Psoas muscle (tissue), 8 donors: ENCODE results near the gene LBX2. TPM values are rescaled to one million over a fixed set of nuclear protein-coding genes. Genes with fewer than 3 reads are reported as not detected.
A peak's percentile ranks its signal among the peaks of the same experiment; 100 is the strongest.

ENCODE experiments used
- ATAC-seq, 4 donors: fragments of 200-7000 bp; cut with Tn5 transposase; one replicate each; pipeline ENCODE4 v1.9.1; 2020; ENCODE audit warnings: moderate library complexity in 3 of 4, mild to moderate bottlenecking in 2 of 4
- DNase-seq, 2 donors: peaks; one replicate each; pipeline ENCODE4 v3.0.0-alpha.2; 2020
- H3K27ac ChIP-seq: fragments of 200-600 bp; one replicate; pipeline ENCODE4 v1.8.0; 2022
- H3K27me3 ChIP-seq, 3 donors: fragments of 200-600 bp in 1 of 3; one replicate each; pipeline versions ENCODE4 v1.6.1 to v1.8.0; 2013 to 2022; ENCODE audit warnings: low read length in 2 of 3, mild to moderate bottlenecking in 2 of 3, moderate library complexity in 1 of 3; ENCODE audit not compliant: insufficient read depth in 3 of 3
- H3K36me3 ChIP-seq, 2 donors: fragments of 200-600 bp in 1 of 2; one replicate each; pipeline versions ENCODE4 v1.6.1 to v1.8.0; 2013 to 2022; ENCODE audit warnings: low read depth in 1 of 2, mild to moderate bottlenecking in 1 of 2, moderate library complexity in 1 of 2; ENCODE audit not compliant: insufficient read depth in 1 of 2
- H3K4me1 ChIP-seq: fragments of 200-600 bp; one replicate; pipeline ENCODE4 v1.8.0; 2022
- H3K4me3 ChIP-seq: fragments of 200-600 bp; one replicate; pipeline ENCODE4 v1.8.0; 2022; ENCODE audit warnings: mild to moderate bottlenecking
- H3K9me3 ChIP-seq: fragments of 200-600 bp; one replicate; pipeline ENCODE4 v1.8.0; 2022
- WGBS, 3 donors: extraction: QIAGEN DNeasy Blood & Tissue Kit; methylation state at CpG; one replicate each; pipeline versions ENCODE4 v1.1.6 to v1.1.7; 2013; 5-methylcytosine and 5-hydroxymethylcytosine counted together
- intact Hi-C, 2 donors: fragments of 100-400 bp; cut with DNase I; formaldehyde crosslinking; loops; one replicate each; pipeline versions ENCODE4 v1.11.0 to v1.14.2; 2022
- polyA plus RNA-seq, 3 donors: library from polyadenylated mRNA; stranded (reverse); fragments of 200-250 nt; gene quantifications; one replicate each; pipeline ENCODE4 v1.2.3, GENCODE V29; 2013
- total RNA-seq, 4 donors: library from RNA; stranded (reverse); fragmentation: NEBNext Ultra II Directional in 2 of 4; extraction: Animal tissue kit (Norgen Biotek cat#: 25700) in 2 of 4; gene quantifications; one replicate each; pipeline versions ENCODE4 v1.2.1 to v1.2.4, GENCODE V29; 2021 to 2023
- TF ChIP-seq, protein P1 (sequence below): fragments of 200-600 bp; IDR thresholded peaks from one replicate; pipeline ENCODE4 v1.8.0; 2022; ENCODE audit warnings: antibody characterized with exemption
- donor health status: healthy with polysubstance abuse.
- donor health status: DM: no; HTN: no; CAD: no; lungs with moderate emphysema.
- donor health status: Bipolar disorder and iron deficiency.
- donor health status: healthy.
- donor health status: DM: yes; HTN: yes; CAD: no.
- donor health status: DM: no; HTN: no; CAD: no.
- donor health status: DM: no; HTN: no; CAD: no.
- donor health status: DM: yes; HTN: yes; CAD: no.

Gene LBX2
- total and polyA plus RNA-seq, 7 donors, result 0.14 to 0.68 (median 0.26) TPM; not detected in 2

- no peaks in the 10 kb centered on the region for H3K9me3 ChIP-seq
- 1 to 2% (median 1%) methylated on average over 40 of the region's 40 CpGs for WGBS, 3 donors
- H3K4me1 ChIP-seq, result peaks cover 26% of the 10 kb centered on the region
- DNase-seq (peak; percentile 93 to 96), ATAC-seq (peak; percentile 73 to 80 (median 76))
- peak within 1 kb of the TSS; percentile 86 for H3K4me3 ChIP-seq
- TF ChIP-seq, protein P1, sequence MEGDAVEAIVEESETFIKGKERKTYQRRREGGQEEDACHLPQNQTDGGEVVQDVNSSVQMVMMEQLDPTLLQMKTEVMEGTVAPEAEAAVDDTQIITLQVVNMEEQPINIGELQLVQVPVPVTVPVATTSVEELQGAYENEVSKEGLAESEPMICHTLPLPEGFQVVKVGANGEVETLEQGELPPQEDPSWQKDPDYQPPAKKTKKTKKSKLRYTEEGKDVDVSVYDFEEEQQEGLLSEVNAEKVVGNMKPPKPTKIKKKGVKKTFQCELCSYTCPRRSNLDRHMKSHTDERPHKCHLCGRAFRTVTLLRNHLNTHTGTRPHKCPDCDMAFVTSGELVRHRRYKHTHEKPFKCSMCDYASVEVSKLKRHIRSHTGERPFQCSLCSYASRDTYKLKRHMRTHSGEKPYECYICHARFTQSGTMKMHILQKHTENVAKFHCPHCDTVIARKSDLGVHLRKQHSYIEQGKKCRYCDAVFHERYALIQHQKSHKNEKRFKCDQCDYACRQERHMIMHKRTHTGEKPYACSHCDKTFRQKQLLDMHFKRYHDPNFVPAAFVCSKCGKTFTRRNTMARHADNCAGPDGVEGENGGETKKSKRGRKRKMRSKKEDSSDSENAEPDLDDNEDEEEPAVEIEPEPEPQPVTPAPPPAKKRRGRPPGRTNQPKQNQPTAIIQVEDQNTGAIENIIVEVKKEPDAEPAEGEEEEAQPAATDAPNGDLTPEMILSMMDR, result no peak
- no peaks in the 10 kb centered on the region for H3K27me3 ChIP-seq
- peaks cover 0 to 11% of the 10 kb centered on the region in 2 donors for H3K36me3 ChIP-seq
- intact Hi-C loops, result loop anchor here (1.0 to 2.0 kb wide), 3 partner anchors 28 to 76 kb away; partner anchors contain the start of genes TTC31 (in 2 of the 2) and CCDC142 (in 1 of the 2)
- H3K27ac ChIP-seq, result peak within 1 kb of the TSS; percentile 81
Observed at GRCh38 chr2:74454654-74455511, 44.5 kb downstream of the LBX2 start, which contains the start of gene INO80B. TSS of gene INO80B (plus strand) at chr2:74455087. CDS start at chr2:74455117, 30 bp downstream.

DNA sequence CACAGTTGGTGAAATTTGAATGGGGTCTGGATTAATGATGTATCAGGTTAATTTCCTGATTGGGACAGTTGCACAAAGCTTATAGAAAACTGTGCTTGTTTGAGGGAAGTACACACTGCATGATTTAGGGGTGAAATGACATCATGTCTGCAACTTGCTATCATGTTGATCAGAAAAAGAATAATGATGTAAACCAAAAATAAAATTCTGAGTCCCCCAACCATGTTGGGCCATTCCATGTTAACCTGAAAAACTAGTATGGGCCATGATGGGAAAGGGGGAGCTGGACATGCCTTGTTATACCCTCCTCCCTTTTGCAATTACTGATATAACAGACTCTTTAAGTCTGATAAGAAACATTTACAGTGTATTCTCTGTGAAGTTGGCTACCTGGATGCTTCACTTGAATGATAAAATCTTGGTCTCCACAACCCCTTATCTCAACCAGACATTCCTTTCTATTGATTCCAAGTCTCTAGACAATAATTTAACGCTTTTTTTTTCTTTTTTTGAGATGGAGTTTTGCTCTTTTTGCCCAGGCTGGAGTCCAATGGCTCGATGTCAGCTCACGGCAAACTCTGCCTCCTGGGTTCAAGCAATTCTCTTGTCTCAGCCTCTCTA lies 48.7 kb downstream of the LBX2 start:
- TF ChIP-seq, protein P1, result no peak
- ATAC-seq, result no peak
- H3K4me3 ChIP-seq, result no peak overlapping the region
- H3K9me3 ChIP-seq, result no peaks in the 10 kb centered on the region
- WGBS, 3 donors, result 75 to 88% (median 77%) methylated on average over 3 of the region's 3 CpGs
- DNase-seq, result no peak
- no peaks in the 10 kb centered on the region for H3K27me3 ChIP-seq
- H3K36me3 ChIP-seq, result no peaks in the 10 kb centered on the region
- H3K4me1 ChIP-seq, result peaks cover 2% of the 10 kb centered on the region
- intact Hi-C loops, result no loop called here
- H3K27ac ChIP-seq, result no peak overlapping the region

GRCh38 chr2:74448771-74449170 lies 50.6 kb downstream of the LBX2 start:
- DNase-seq, result no peak

More at GRCh38 chr2:74448771-74449170, 50.6 kb downstream of the LBX2 start:
- Histone ChIP-seq H3K4me1 (no peaks in the 10 kb centered on the region), H3K9me3 (no peaks in the 10 kb centered on the region), H3K27me3 (peaks cover 0 to 2% (median 0%) of the 10 kb centered on the region in 3 donors), H3K27ac (no peak overlapping the region), H3K4me3 (no peak overlapping the region), H3K36me3 (no peaks in the 10 kb centered on the region)
- no peak for ATAC-seq
- intact Hi-C loops, result no loop called here
- TF ChIP-seq, protein P1, result no peak
- 74 to 79% (median 74%) methylated on average over 2 of the region's 2 CpGs for WGBS, 3 donors

Other genes starting within 250 kb of the LBX2 start
- 1 to 10 TPM in 3 of 4 donors, under 1 TPM in 1; 0.57 to 5.7 (median 2.3) TPM for gene SLC4A5, start 156.2 kb downstream of the LBX2 start, total RNA-seq
- under 1 TPM; 0.27 to 0.53 (median 0.42) TPM for gene SLC4A5, start 156.2 kb downstream of the LBX2 start, polyA plus RNA-seq
- gene DCTN1, start 119.3 kb downstream of the LBX2 start, total RNA-seq, result 100 to 1,000 TPM in 3 of 4 donors, 10 to 100 TPM in 1; 99.0 to 131 (median 116) TPM
- gene DCTN1, start 119.3 kb downstream of the LBX2 start, polyA plus RNA-seq, result 10 to 100 TPM; 45.6 to 61.3 (median 52.1) TPM
- gene C2orf81, start 78.0 kb downstream of the LBX2 start, total RNA-seq, result under 1 TPM; 0.15 to 0.46 (median 0.39) TPM
- under 1 TPM; 0.06 to 0.34 (median 0.23) TPM for gene C2orf81, start 78.0 kb downstream of the LBX2 start, polyA plus RNA-seq
- gene WDR54, start 77.9 kb downstream of the LBX2 start, total RNA-seq, result 1 to 10 TPM; 1.1 to 1.6 (median 1.4) TPM
- gene WDR54, start 77.9 kb downstream of the LBX2 start, polyA plus RNA-seq, result 1 to 10 TPM in 2 of 3 donors, under 1 TPM in 1; 0.52 to 2.4 (median 2.4) TPM
- 10 to 100 TPM in 2 of 4 donors, 1 to 10 TPM in 2; 6.0 to 18.8 (median 9.0) TPM for gene RTKN, start 57.7 kb downstream of the LBX2 start, total RNA-seq
- 10 to 100 TPM in 1 of 3 donors, 1 to 10 TPM in 2; 3.1 to 12.1 (median 6.6) TPM for gene RTKN, start 57.7 kb downstream of the LBX2 start, polyA plus RNA-seq
- gene INO80B, start 44.5 kb downstream of the LBX2 start, total RNA-seq, result 10 to 100 TPM; 23.6 to 39.0 (median 28.6) TPM
- 10 to 100 TPM; 29.1 to 61.1 (median 41.7) TPM for gene INO80B, start 44.5 kb downstream of the LBX2 start, polyA plus RNA-seq
- gene WBP1, start 41.2 kb downstream of the LBX2 start, total RNA-seq, result 10 to 100 TPM; 21.6 to 41.3 (median 23.4) TPM
- 10 to 100 TPM; 19.4 to 26.2 (median 24.7) TPM for gene WBP1, start 41.2 kb downstream of the LBX2 start, polyA plus RNA-seq
- 10 to 100 TPM; 17.1 to 26.4 (median 24.2) TPM for gene MOGS, start 34.2 kb downstream of the LBX2 start, total RNA-seq
- gene MOGS, start 34.2 kb downstream of the LBX2 start, polyA plus RNA-seq, result 10 to 100 TPM; 19.8 to 38.8 (median 25.2) TPM
- gene MRPL53, start 26.9 kb downstream of the LBX2 start, total RNA-seq, result 100 to 1,000 TPM; 118 to 157 (median 138) TPM
- 10 to 100 TPM; 63.7 to 90.0 (median 63.9) TPM for gene MRPL53, start 26.9 kb downstream of the LBX2 start, polyA plus RNA-seq
- 1 to 10 TPM; 2.7 to 8.3 (median 4.5) TPM for gene CCDC142, start 16.6 kb downstream of the LBX2 start, total RNA-seq
- 1 to 10 TPM; 1.4 to 8.7 (median 2.5) TPM for gene CCDC142, start 16.6 kb downstream of the LBX2 start, polyA plus RNA-seq
- gene TTC31, start 16.5 kb downstream of the LBX2 start, total RNA-seq, result 10 to 100 TPM in 1 of 4 donors, 1 to 10 TPM in 3; 5.4 to 10.1 (median 8.4) TPM
- gene TTC31, start 16.5 kb downstream of the LBX2 start, polyA plus RNA-seq, result 10 to 100 TPM in 1 of 3 donors, 1 to 10 TPM in 2; 7.9 to 13.2 (median 9.4) TPM
- 10 to 100 TPM; 14.3 to 32.0 (median 21.5) TPM for gene PCGF1, start 8.1 kb upstream of the LBX2 start, total RNA-seq
- gene PCGF1, start 8.1 kb upstream of the LBX2 start, polyA plus RNA-seq, result 10 to 100 TPM; 25.6 to 60.3 (median 44.9) TPM
- not detected for gene TLX2, start 14.8 kb upstream of the LBX2 start, total RNA-seq
- not detected for gene TLX2, start 14.8 kb upstream of the LBX2 start, polyA plus RNA-seq
- not detected for gene DQX1, start 26.6 kb upstream of the LBX2 start, total RNA-seq
- gene DQX1, start 26.6 kb upstream of the LBX2 start, polyA plus RNA-seq, result under 1 TPM; 0.19 to 0.27 (median 0.27) TPM
- gene AUP1, start 30.1 kb upstream of the LBX2 start, total RNA-seq, result 10 to 100 TPM; 56.0 to 94.7 (median 84.6) TPM
- gene AUP1, start 30.1 kb upstream of the LBX2 start, polyA plus RNA-seq, result 100 to 1,000 TPM; 123 to 205 (median 169) TPM
- gene HTRA2, start 30.3 kb upstream of the LBX2 start, total RNA-seq, result 10 to 100 TPM; 23.0 to 30.9 (median 27.2) TPM
- 10 to 100 TPM; 24.2 to 54.4 (median 41.8) TPM for gene HTRA2, start 30.3 kb upstream of the LBX2 start, polyA plus RNA-seq
- gene LOXL3, start 54.3 kb upstream of the LBX2 start, total RNA-seq, result 1 to 10 TPM in 3 of 4 donors, under 1 TPM in 1; 0.99 to 2.3 (median 1.6) TPM
- gene LOXL3, start 54.3 kb upstream of the LBX2 start, polyA plus RNA-seq, result under 1 TPM; 0.62 to 0.64 (median 0.64) TPM
- 1 to 10 TPM; 1.2 to 3.8 (median 2.0) TPM for gene DOK1, start 55.1 kb upstream of the LBX2 start, total RNA-seq
- gene DOK1, start 55.1 kb upstream of the LBX2 start, polyA plus RNA-seq, result 1 to 10 TPM; 1.0 to 2.0 (median 1.1) TPM
- under 1 TPM in 1 of 4 donors, not detected in 3; 0.21 TPM for gene M1AP, start 148.7 kb upstream of the LBX2 start, total RNA-seq
- gene M1AP, start 148.7 kb upstream of the LBX2 start, polyA plus RNA-seq, result under 1 TPM in 1 of 3 donors, not detected in 2; 0.01 TPM
- gene SEMA4F, start 154.6 kb upstream of the LBX2 start, total RNA-seq, result 1 to 10 TPM; 2.0 to 5.7 (median 2.5) TPM
- gene SEMA4F, start 154.6 kb upstream of the LBX2 start, polyA plus RNA-seq, result 1 to 10 TPM in 1 of 3 donors, under 1 TPM in 2; 0.59 to 1.5 (median 0.72) TPM